ENCODE data around the gene HAUS7. TPM values are rescaled to one million over a fixed set of nuclear protein-coding genes. Genes with fewer than 3 reads are reported as not detected.
A peak's percentile ranks its signal among the peaks of the same experiment; 100 is the strongest.

The HAUS7 gene
- total RNA-seq, 2 experiments from 2014 or later = 37.6 to 45.9 TPM

DNA sequence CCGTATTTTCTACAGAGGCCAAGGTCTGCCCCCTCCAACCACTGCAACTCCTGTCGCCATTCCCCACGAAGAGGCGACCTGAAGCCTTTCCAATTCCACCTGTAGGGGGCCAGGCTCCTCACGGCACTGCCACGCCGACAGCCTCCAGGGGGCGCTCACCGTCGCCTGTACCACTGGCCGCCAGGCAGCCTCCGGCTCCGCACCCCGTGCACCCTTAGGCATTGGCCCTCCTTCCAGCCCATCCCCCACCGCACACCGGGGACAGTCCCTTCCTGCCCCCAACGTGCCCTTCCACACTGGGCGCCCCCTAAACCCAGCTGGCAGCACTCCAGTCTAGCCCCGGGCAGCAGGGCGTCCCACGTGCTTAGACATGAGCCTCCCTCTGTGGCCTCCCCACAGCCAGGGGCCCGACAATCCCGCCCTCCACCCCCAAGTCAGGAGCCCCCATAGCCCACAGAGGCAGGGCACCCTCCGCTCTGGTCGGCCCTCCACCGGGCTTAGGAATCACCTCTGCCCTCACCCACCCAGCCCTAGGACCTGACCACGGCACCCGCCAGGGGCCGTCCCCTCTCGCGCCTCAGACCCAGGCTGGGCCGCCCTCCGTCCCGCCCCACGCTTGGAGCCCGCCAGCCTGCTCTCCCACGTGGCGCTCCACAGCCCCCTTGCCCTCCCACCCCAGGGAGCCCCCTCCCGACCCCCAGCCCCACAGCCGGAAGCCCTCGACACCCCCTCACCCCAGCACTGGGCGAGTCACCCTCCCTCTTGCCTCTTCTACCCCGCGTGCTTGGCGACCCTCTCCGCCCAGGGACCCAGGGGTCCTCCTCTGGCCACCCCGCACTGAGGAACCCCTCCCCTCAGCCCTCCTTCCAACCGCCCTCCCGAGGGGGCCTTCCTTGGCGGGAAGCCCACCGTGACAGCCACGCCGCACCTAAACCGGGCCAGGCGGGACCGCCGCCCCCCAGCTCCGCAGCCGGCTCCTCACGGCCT, 69.9 kb downstream of the HAUS7 start:
- no peaks in the 10 kb centered on the region for H3K36me3 Mint-ChIP-seq (ENCODE audit: low read depth)
- peaks cover 11% of the 10 kb centered on the region for H3K27me3 Mint-ChIP-seq
- H3K9me3 Mint-ChIP-seq = no peaks in the 10 kb centered on the region
- no peak overlapping the region for H3K27ac Mint-ChIP-seq
- DNase-seq = peak; percentile 58
- ChIA-PET CTCF (no interaction called here), POLR2A (no interaction called here)
- peaks cover 1% of the 10 kb centered on the region for H3K4me1 Mint-ChIP-seq
- no peak overlapping the region for H3K4me3 Mint-ChIP-seq

DNA sequence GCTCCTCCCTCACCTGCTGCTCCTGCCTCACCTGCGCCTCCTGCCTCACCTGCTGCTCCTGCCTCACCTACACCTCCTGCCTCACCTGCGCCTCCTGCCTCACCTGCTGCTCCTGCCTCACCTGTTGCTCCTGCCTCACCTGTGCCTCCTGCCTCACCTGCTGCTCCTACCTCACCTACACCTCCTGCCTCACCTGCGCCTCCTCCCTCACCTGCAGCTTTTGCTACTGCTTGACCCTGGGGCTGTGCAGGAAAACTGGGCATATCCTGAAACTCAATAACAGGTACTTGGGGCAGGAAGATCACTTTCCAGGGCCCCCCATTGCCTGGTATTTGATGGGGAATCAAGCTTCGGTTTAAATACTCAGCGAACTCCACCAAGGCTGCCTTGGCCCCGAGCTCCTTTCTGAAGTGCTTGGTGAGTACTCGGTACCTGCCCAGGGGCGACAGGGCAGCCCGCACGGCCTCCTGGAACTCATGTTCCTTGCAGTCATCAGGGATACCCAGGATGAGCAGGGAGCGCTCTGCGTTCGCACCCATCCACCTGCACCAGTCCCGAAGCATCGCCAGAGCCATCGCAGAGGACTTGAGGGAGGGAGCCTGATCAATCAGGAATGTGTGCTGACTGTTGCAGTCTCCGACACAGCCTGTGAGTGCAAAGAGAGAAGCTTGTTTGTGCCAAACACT, 72.0 kb downstream of the HAUS7 start:
- ChIA-PET POLR2A (no interaction called here), CTCF (interaction anchor here (0.6 to 1.3 kb wide), 2 partner anchors 188 to 366 kb away, joined by 3 read pairs; no protein-coding TSS in a partner anchor)
- Mint-ChIP-seq H3K36me3 (ENCODE audit: low read depth) (no peaks in the 10 kb centered on the region), H3K4me1 (peaks cover 1% of the 10 kb centered on the region), H3K9me3 (no peaks in the 10 kb centered on the region), H3K4me3 (no peak overlapping the region), H3K27ac (no peak overlapping the region), H3K27me3 (peaks cover 7% of the 10 kb centered on the region)
- DNase-seq = no peak

Other genes starting within 250 kb of the HAUS7 start
- not detected for gene PNMA6F, start 148.8 kb downstream of the HAUS7 start, total RNA-seq
- 10 to 100 TPM; 17.4 to 20.2 TPM for gene ZNF275, start 136.4 kb downstream of the HAUS7 start, total RNA-seq
- not detected for gene PNMA6E, start 69.2 kb downstream of the HAUS7 start, total RNA-seq
- gene ZFP92, start 59.1 kb downstream of the HAUS7 start, total RNA-seq = under 1 TPM; 0.52 to 0.60 TPM
- 1 to 10 TPM; 3.0 to 3.4 TPM for gene TREX2, start 24.5 kb downstream of the HAUS7 start, total RNA-seq
- not detected for gene BGN, start 24.4 kb upstream of the HAUS7 start, total RNA-seq
- under 1 TPM in 1 of 2 experiments, not detected in 1; 0.05 TPM for gene ATP2B3, start 47.1 kb upstream of the HAUS7 start, total RNA-seq
- gene CCNQ, start 128.6 kb upstream of the HAUS7 start, total RNA-seq = 10 to 100 TPM; 22.5 to 23.8 TPM
- not detected for gene DUSP9, start 176.6 kb upstream of the HAUS7 start, total RNA-seq
- gene PNCK, start 203.2 kb upstream of the HAUS7 start, total RNA-seq = not detected
- under 1 TPM; 0.65 to 0.69 TPM for gene SLC6A8, start 217.3 kb upstream of the HAUS7 start, total RNA-seq